Astrocyte of the cerebellum (primary cell): ENCODE measurements around the gene DNAJA3.
A peak's percentile ranks its signal among the peaks of the same experiment; 100 is the strongest.

Source experiments
- DNase-seq: peaks from one replicate; pipeline ENCODE4 v3.0.0-alpha.2; 2011; ENCODE audit warnings: low read depth
- H3K4me3 ChIP-seq: 2 replicates; pipeline ENCODE4 v1.5.1; 2011; ENCODE audit warnings: mild to moderate bottlenecking, low read depth, low read length, moderate library complexity
- CTCF ChIP-seq: IDR thresholded peaks from 2 replicates; pipeline ENCODE4 v1.5.1; 2012; ENCODE audit warnings: low read length, low read depth, moderate library complexity, mild to moderate bottlenecking; ENCODE audit errors: missing control alignments
- in situ Hi-C: cut with HindIII; loops from 2 replicates; pipeline ENCODE4 v1.10.0; 2017; ENCODE audit warnings: low sequenced_read_pairs

Gene DNAJA3

GRCh38 chr16:4408323-4408690, 17.4 kb upstream of the DNAJA3 start:
- TF ChIP-seq CTCF = no peak
- DNase-seq = no peak
- no peak overlapping the region for H3K4me3 ChIP-seq
- in situ Hi-C loops = no loop called here

GRCh38 chr16:4409081-4409932, 16.4 kb upstream of the DNAJA3 start:
- no peak overlapping the region for H3K4me3 ChIP-seq
- no peak for DNase-seq
- TF ChIP-seq CTCF = peak; percentile 23
- in situ Hi-C loops = no loop called here

GRCh38 chr16:4410335-4411075, 15.2 kb upstream of the DNAJA3 start:
- in situ Hi-C loops = no loop called here
- no peak for TF ChIP-seq CTCF
- DNase-seq = peak; percentile 94
- no peak overlapping the region for H3K4me3 ChIP-seq

- in situ Hi-C loops = no loop called here
- no peak for DNase-seq
- H3K4me3 ChIP-seq = no peak overlapping the region
- TF ChIP-seq CTCF = no peak
These were observed 14.0 kb upstream of the DNAJA3 start for GRCh38 chr16:4411684-4412083.

- in situ Hi-C loops = no loop called here
- no peak overlapping the region for H3K4me3 ChIP-seq
- no peak for TF ChIP-seq CTCF
- no peak for DNase-seq
These were observed 13.5 kb upstream of the DNAJA3 start for GRCh38 chr16:4412159-4412558.

- no peak for DNase-seq
- TF ChIP-seq CTCF = no peak
- in situ Hi-C loops = no loop called here
- H3K4me3 ChIP-seq = no peak overlapping the region
These were observed 12.8 kb upstream of the DNAJA3 start for GRCh38 chr16:4412854-4413253.
